Anterior cingulate cortex (tissue), 58 donors: ENCODE data around the gene GON4L.
"Not testable (repeated sequence)": the region's sequence is repeated elsewhere in the genome, so short reads cannot be mapped to it uniquely, and the experiment has no call there.

ENCODE experiments used
- DNase-seq, 58 donors: peaks; one replicate each; lab custom pipeline; 2025; lab: John Stamatoyannopoulos, UW

GON4L gene

GRCh38 chr1:155833665-155834295, 23.2 kb downstream of the GON4L start:
- no peak for DNase-seq

DNA sequence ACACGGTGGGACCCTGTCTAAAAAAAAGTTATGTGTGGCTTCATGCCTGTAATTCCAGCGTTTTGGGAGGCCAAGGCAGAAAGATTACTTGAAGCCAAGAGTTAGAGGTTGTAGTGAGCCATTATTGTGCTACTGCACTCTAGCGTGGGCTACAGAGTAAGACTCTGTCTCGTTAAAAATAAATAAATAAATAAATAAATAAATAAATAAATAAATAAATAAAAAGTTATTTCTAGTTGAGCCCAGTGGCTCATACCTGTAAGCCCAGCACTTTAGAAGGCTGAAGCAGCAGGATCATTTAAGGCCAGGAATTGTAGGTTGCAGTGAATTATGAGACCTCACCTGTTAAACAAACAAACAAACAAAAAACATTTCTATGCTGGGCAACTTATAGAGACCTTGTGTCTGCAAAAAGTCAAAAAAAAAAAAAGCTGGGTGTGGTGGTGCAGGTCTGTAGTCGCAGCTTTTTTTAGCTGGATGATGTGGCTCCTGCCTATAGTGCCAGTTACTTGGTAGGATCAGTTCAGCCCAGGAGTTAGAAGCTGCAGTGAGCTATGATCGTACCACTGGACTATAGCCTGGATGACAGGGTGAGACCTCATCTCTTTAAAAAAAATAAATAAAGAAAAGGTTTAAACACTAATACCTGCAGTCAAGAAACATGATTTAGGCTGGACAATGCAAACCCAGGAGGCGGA, 25.6 kb downstream of the GON4L start:
- no peak for DNase-seq

DNA sequence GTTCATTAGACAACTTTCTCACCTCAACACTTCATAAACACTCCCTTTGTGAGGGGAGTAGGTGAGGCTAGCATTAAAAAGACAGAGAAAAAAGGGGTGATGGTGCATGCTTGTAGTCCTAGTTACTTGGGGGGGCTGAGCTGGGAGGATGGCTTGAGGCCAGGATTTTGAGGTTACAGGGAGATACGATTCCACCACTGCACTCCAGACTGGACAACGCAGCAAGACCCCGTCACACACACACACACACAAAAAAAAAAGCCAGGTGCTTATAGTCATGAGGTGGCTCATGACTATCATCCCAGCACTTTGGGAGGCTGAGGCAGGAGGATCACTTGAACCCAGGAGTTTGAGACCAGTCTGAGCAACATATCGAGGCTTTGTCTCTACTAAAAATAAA, 29.6 kb downstream of the GON4L start:
- no peak for DNase-seq

GRCh38 chr1:155816351-155816750, 40.7 kb downstream of the GON4L start:
- DNase-seq, result no peak

- no peak for DNase-seq
These were observed 43.3 kb downstream of the GON4L start for GRCh38 chr1:155813672-155814071.

DNA sequence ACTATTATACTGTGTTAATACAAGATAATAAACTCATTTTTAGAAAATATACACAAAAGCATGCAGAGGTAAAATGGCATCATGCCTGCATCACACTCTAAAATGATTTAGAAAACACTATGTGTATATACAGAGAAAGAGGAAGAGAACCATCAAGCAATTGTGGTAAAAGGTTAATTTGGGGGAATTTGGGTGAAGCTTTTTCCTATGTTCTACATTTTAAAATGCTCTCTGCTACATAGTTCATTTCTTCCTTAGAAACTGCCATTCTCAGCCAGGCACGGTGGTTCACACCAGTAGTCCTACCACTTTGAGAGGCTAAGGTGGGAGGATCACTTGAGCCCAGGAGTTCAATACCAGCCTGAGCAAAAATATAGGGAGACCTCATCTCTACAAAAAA, 44.1 kb downstream of the GON4L start:
- DNase-seq, result no peak

DNA sequence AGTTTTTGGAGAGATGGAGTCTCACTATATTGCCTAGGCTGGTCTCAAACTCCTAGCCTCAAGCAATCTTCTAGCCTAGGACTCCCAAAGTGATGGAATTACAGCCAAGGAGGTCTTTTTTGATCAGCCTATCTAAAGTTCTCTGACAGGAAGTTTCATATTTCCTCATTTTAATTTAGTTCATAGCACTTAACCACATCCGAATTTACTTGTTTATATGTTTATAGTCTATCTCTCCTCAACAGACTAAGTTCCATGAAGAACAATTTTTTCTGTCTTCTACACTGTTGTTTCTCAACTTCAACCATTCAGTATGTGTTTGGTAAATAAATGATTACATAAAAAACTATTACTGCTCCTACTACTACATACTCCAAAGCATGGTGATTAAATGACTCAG, 47.9 kb downstream of the GON4L start:
- DNase-seq, result no peak

DNA sequence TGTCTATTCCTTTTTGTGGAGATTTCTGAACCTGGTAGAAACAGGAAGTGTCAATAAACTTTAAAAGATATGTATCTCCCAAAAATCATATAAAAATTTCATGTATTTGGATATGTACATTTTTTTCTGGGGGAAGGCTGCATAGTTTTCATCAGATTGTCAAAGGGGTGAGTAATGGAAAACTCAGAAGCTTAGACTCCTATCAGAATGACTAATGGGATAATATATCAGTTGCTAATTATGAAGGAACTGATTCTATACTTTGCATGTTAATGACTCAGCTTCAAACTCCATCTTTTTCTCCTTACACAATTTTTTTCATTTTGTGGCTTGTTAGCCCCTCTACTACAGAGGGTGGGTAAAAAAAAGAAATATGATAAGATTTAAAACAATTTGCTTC, 55.9 kb downstream of the GON4L start:
- no peak for DNase-seq

- not testable (repeated sequence) for DNase-seq
These were observed 61.4 kb downstream of the GON4L start for GRCh38 chr1:155795618-155796017.

GRCh38 chr1:155794605-155795245, 62.3 kb downstream of the GON4L start:
- DNase-seq, result no peak

- no peak for DNase-seq
These were observed 63.8 kb downstream of the GON4L start for GRCh38 chr1:155793213-155793612.

GRCh38 chr1:155777582-155777981, 79.4 kb downstream of the GON4L start:
- no peak for DNase-seq

GRCh38 chr1:155776414-155776813, 80.6 kb downstream of the GON4L start:
- peak in 1 of 58 donors; percentile 1 for DNase-seq

GRCh38 chr1:155773221-155773620, 83.8 kb downstream of the GON4L start:
- DNase-seq, result no peak

- DNase-seq, result no peak
These were observed 87.8 kb downstream of the GON4L start for GRCh38 chr1:155769257-155769656.

DNA sequence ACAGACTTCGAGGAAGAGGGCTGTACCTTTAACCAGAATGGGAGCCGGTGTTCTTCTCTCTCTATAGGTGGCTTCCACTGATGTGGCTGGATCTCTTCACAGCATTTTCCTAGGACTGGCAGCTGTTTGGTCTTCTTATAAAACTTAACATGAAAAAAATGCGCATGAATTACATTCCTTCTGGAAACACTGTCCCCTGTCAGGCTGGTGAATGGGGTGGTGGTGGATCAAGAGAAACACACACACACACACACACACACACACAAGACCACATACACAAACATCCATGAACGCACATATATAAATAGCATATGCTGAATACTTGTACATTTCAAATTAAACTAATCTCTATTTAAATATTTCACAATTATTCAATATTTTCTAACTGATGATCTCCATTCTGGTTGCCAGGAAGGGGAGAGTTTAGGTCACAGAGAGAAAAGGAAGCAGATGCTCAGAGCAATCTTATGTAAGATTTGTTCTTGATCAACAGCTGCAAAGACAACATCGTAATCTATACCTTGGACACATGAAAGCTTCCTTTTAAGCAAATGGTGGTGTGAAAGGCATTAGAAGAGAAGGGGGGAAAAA, 89.5 kb downstream of the GON4L start:
- DNase-seq, result not testable (repeated sequence)

GRCh38 chr1:155763989-155764388, 93.0 kb downstream of the GON4L start:
- DNase-seq, result not testable (repeated sequence)

- peak in 21 of 58 donors; percentile 0 to 45 (median 7) for DNase-seq
These were observed 93.8 kb downstream of the GON4L start for GRCh38 chr1:155763090-155763815.

DNA sequence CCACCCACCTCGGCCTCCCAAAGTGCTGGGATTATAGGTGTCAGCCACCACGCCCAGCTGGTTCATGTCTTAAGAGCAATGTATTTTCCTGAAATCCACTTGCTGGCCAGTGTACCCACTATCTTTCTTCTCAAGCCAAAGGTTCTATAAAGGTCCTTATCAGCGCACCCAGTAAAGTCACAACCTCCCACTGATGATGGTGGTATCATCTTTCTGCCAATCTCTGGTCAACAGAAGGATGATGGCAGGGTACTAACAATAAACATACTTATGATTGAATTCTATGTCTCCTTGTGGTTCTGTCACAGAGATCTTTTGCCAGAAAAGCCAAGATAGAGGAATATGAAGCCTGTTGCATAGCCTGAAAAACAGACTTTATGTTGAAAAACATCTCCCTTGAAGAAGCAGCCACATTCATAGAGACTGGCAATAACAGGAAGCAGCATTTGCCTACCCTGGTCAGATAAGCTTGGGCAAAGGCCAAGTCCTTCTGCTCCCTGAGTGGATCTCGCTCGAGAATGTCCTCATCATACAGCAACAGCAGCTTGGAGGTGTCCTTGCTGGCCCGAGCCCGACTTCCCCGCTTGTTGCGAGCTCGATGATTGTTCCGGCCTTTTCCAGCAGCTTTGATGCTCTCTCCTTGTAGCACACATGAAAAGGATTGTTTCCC, 95.1 kb downstream of the GON4L start:
- no peak for DNase-seq
